Right renal cortex interstitium (tissue), 3 donors: Measurements from ENCODE around the gene NIPAL4. TPM values are rescaled to one million over a fixed set of nuclear protein-coding genes. Genes with fewer than 3 reads are reported as not detected.
"Not testable (repeated sequence)": the region's sequence is repeated elsewhere in the genome, so short reads cannot be mapped to it uniquely, and the experiment has no call there.

ENCODE experiments used
- DNase-seq, 3 donors: peaks; one replicate each; pipeline ENCODE4 v3.0.0-alpha.2; 2013; ENCODE audit warnings: low read depth in 3 of 3, low spot score in 2 of 3
- polyA plus RNA-seq, 3 donors: library from polyadenylated mRNA; unstranded; fragments of 120-200 nt; gene quantifications; one replicate each; pipeline ENCODE4 v1.2.1, GENCODE V29; 2013; ENCODE audit not compliant: insufficient read length in 3 of 3

Gene NIPAL4
- under 1 TPM; 0.17 to 0.69 (median 0.32) TPM for polyA plus RNA-seq

DNA sequence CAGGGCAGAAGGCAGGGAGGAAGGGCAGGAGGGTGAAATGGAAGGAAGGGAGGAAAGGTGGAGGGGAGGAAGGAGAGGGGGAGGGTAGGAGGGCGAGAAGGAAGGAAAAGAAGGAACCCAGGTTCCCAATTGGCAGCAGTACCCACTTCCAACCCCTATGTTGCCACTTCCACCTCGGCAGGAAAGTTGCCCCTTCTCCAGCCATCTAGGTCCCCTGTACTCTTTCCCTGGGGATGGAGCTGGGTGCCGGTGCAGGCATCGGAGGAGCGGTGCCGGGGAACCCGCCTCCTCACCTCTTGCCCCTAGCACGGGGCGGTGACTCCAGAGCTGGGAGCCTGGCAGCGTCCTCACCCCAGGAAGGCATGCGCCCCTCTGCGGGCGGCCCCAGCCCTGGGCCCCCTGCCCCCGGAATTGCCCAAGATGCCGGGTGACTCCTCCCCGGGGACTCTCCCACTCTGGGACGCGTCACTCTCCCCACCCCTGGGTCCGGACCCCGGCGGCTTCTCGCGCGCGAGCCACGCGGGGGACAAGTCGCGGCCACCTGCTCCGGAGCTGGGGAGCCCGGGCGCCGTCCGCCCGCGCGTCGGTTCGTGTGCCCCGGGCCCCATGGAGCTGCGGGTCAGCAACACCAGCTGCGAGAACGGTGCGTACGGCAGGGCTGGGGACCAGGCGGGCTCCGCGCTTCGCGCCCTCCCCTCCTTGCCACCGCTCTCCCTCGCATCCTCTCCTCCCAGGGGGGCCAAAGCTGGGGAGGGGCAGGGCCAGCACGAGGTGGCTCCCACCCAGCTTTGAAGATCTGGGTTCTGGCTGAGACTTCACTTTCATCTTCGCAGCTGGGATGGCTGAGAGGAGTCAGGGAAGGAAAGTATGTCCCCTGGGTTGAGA lies at the start of gene NIPAL4:
Gene NIPAL4 (plus strand): TSS at position 499 of the 885 bp plus-strand sequence. CDS start 108 bp downstream, at position 607.
- DNase-seq, result no peak

DNA sequence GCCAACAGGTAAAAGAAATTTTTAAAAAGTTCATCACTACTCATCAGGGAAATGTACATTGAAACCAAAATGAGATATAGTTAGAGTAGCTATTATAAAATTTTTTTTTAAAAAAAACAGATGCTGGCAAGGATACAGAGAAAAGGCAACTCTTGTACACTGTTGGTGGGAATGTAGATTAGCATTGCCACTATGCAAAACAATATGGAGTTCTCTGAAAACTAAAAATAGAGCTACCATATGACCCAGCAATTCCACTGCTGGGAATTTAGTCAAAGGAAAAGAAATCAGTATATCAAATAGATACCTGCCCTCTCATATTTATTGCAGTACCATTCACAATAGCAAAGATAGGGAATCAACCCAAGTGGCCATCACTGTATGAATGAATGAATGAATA lies 44.2 kb upstream of the NIPAL4 start:
- DNase-seq, result no peak

DNA sequence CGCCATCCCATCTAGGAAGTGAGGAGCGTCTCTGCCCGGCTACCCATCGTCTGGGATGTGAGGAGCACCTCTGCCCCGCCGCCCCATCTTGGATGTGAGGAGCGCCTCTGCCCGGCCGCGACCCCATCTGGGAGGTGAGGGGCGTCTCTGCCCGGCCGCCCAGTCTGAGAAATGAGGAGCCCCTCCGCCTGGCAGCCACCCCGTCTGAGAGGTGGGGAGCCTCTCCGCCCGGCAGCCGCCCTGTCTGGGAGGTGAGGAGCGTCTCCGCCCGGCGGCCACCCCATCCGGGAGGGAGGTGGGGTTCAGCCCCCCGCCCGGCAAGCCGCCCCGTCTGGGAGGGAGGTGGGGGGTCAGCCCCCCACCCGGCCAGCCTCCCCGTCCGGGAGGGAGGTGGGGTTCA lies 40.5 kb upstream of the NIPAL4 start:
- not testable (repeated sequence) for DNase-seq

DNA sequence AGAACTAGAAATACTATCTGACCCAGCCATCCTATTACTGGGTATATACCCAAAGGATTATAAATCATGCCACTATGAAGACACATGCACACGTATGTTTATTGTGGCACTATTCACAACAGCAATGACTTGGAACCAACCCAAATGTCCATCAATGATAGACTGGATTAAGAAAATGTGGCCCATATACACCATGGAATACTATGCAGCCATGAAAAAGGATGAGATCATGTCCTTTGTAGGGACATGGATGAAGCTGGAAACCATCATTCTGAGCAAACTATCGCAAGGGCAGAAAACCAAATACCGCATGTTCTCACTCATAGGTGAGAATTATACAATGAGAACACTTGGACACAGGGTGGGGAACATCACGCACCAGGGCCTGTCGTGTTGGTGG lies 30.1 kb upstream of the NIPAL4 start:
- DNase-seq, result not testable (repeated sequence)

DNA sequence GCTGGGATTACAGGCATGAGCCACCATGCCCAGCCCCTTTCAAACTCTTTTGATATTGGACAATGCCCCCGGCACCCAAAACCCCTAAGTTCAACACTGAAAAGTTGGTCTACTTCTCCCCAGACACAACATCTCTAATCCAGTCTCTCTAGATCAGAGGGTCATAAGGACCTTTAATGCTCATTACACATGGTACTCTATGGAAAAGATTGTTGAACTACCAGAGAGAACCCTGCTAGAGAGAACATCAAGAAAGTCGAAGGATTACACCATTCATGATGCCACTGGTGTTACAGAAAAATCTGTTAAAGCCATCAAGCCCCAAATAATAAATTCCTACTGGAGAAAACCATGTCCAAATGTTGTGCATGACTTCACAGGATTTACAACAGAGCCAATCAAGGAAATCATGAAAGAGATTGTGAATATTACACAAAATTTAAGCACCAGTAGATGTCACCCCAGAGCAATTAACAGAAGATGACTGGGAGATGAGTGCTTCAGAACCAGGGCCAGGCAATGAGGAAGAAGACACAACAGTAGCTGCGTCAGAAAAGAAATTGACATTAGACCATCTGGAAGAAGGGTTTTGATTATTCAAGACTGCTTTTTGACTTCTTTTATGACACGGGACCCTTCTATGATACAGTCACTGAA lies 28.3 kb upstream of the NIPAL4 start:
- DNase-seq, result peak in 2 of 3 donors; percentile 17 to 35

DNA sequence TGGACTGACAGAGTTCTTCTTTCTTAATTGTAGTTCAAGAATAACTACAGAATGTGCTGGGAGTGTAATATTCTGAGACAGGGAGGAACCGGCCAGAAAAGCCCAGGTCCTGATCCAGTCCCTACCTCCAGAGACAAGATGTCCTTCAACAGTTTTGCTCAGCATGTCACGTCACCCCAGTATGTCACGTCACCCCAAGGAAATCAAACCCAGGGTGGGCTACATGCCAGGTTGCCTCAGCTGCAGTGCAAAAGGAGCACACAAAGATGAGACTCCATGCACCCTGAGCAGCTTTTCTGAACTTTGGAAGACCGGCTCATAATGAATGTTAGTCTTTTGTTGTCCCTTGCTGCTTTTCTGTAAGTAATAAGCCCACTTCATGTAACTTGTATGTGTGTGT lies 25.9 kb upstream of the NIPAL4 start:
- DNase-seq, result no peak

DNA sequence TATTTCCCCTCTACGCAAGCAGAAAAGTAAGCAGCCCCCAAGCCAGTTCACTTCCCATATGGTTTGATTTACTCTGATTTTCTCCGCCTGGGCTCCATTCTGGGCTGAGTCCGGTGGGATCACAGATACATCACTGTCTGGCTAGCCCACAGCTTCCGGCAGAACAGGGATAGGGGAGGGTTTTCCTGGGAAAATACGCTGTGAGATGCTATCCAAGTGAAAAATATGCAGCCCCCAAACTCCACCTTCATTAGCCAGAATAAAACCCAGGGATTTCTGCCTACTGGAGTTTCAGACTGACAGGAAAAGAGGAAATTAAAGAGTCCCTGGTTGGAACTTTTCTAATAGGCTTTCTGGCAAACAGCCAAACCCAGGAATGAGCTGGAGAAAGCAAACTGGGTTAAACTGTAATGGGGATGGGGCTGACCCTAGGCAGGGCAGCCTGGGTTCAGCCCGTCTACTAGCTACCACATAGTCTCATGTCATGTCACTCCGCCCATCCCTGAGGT lies 16.9 kb upstream of the NIPAL4 start:
- no peak for DNase-seq

DNA sequence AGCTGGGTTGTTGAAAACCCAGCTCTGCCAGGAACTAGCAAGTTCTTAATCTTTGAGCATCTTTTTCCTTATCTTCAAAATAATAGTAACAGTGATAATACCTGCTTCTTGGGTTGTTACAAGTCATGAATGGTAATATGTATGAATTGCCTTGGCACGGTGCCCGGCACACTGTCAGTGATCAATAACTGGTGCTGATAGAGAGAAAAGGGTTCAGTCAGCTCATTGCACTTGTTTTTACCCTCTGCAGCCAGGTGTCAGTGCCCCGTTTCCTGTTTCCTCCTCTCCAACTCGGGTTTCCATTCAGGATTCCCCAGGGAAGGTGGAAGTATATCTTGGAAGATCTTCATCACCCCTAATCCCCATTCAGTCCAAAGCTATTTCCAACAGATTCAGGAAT lies 15.8 kb upstream of the NIPAL4 start:
- DNase-seq, result no peak

DNA sequence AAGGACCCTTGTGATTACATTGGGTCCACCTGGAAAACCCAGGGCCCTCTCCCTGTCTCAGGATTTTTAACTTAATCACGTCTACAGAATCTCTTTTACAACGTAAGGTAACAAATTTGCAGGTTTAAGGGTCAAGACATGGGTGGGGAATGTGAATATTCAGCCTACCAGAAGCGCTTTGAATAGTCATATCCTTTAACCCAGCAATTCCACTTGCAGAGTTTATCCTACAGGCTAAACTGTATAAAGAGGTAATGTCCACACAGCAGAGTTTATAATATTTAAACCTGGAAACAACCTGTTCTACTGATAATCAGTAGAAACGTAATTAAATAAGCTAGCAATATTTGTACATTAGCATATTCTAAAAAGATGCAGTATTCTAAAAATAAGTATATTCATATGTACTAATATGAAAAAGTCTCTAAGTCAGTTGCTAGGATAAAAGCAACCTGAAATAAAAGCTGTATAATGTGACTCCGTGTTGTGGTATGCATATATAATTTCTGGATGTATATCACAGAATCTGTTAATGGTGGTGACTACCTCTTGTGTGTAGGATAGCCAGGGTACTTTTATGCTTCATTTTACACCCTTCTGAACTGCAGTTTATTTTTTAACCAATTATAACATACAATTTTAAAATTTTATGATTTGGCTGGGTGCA lies 14.1 kb upstream of the NIPAL4 start:
- DNase-seq, result no peak

DNA sequence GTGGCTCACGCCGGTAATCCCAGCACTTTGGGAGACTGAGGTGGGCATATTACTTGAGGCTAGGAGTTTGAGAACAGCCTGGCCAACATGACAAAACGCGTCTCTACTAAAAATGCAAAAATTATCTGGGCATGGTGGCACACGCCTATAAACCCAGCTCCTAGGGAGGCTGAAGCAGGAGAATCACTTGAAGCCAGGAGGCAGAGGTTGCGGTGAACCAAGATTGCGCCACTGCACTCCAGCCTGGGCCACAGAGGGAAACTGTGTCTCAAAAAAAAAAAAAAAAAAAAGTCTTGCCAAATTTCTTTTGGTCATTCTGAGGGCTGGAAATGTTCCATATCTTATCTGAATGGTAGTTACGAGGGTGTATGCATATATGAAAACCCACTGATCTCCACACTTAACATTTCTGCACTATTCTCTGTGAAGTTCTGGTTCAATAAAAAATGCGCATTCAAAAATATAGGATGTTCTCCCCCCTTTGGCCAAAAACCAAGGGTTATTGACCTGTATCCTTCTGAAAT lies 13.5 kb upstream of the NIPAL4 start:
- DNase-seq, result no peak

DNA sequence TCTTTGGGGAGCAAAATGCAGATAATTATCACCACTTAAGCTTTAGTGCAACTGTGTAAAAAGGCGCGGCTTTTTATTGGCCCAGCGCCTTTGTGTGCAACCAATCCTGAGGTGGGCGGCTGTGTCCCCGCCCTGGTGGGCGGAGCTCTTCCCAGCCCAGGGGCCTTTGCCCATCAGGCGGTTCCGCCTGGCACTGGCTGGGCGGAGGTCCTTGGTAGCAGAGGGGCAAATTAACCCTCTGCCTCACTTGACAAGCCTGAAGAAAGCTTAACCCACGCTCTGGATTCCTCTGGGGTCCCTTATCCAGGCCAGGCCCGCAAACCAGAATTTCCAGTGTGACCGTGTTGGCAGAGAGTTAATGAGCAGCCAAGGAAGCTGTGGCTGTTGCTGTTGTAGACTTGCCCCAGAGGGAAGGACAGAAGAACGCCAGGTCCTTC lies 12.8 kb upstream of the NIPAL4 start:
- DNase-seq, result peak in 1 of 3 donors; percentile 38

DNA sequence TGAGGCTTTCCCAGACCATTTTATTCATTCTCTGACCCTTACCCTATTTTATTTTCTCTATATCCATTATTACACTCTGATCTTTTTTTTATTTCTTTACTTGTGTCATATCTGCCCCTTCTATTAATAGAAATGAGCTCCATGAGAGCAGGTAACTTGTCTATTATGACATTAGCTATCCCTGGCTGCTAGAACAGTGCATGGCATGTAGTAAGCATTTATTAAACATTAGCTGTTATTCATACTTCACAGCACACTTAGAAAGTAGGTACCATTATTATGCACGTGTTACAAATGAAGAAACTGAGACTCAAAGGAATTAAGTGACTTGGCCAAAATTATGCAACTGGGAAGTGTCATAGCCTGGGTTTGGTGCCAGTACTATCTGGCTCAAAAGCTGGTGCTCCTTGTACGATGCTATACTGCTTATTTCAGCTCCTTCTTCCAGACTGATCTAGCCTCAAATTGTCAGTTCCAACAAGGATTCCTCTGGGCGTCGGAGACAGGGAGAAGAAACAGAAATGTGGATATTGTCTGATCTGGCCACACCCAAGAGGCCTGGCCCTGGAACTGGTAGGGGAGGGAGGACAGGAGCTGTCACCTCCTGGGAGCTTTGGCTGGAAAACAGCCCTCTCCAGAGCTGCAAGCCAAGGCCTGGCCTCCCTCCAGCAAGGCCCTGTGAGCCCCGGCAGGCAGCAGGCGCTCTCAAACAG lies 10.8 kb upstream of the NIPAL4 start:
- no peak for DNase-seq

DNA sequence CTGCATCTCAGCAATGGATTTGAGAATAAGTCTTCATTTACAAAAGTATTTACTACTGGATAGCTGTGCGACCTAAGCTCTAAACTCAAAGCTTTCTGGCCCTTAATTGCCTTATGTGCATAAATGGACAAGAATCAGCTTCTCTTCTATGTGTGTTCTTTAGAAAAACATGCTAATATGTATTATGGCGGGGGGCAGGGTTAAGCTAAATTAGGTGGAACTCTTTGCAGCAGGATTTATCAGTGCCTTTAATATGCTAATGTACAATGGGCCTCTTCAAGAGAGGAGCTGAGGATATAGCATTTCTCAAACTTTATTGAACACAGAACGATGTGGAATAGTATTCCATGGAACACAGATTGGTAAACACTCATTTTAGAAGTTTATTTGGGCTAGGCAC lies 10.0 kb upstream of the NIPAL4 start:
- DNase-seq, result no peak

DNA sequence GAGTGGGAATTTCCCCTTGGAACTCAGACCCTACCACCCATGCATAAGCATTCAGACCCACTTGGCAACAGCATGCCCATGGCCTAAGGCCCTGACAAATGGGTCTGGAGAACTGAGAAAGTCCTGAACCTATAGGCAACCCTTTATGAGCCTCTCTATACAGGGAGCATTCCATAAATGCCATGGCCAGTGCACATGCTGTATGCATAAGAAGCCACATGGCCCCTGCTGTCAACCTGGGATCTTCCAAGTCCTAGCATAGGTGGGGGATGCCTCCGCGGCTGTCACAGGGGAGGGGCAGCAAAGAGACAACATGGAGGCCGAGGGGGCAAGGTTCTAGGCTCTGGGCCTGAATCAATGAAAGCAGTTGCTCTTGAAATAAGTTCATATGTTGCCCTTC lies 8.2 kb upstream of the NIPAL4 start:
- DNase-seq, result no peak

DNA sequence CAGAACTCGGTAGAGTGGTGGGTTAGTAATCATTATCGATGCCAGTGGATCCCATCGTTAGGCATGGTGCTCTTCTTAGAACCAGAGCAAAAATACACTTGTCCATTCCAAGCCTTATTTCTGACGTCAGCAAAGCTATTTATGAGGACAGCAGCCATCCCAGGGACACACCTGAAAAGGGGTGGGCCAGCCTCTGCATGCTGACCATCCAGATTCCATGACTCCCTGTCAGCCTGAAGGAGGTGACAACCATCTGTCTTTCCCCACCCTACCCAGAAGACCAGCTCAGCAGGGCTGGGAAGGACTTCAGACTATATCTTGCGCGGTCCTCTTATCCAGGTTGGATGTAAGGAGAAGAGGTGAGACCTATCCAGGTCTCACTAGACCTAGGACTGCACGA lies 5.7 kb upstream of the NIPAL4 start:
- no peak for DNase-seq

DNA sequence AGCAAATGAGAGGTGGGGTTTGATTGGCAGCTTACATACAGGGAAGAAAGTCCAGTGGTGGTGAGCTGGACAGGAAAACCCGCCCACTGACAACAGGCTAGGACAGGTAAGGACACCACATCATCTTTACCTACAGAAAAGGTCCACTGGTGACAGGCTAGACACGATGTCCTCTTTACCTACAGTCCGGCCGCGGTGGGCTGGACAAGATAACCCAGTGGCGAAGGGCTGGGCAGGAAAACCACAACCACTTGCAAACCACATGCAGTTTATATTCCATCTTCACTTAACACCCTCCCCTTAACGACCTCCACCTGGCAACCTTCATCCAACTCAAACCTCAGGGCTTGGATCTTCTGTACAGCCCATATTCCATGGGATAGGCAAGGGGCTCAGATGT lies 5.0 kb upstream of the NIPAL4 start:
- DNase-seq, result no peak

DNA sequence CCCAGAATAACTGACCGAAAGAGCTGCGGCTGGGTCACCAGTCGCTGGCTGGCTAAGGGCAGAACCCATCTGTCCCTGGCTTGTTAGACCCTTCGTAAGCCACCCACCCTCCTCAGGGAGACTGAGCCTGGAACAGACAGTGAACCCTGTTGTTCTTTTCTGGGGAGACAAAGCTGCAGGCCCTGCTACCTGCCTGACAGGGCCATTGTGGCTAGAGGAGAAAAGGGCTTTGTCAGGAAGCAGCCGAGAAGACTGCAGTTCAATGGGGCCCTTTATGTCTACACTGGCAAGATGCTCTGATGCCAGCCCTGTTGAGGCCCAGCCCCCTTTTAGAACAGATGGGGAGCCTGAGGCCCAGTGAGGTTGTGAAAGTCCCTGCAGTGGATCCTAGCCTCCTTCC lies 3.7 kb upstream of the NIPAL4 start:
- DNase-seq, result no peak

DNA sequence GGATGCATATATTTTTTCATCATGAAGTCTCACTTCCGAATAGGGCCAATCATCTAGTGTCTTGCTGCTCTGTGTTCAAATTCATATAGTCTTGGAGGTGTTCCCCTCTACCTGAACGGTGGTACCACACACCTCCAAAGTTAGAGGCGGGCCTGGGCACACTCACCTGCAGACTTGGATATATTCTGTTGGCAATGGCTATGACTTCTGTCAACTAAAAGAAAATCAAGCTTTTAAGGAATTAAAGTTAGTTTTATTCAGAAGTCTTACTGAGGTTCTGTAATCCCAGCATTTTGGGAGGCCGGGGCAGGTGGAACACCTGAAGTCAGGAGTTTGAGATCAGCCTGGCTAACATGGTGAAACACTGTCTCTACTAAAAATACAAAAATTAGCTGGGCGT lies 2.6 kb upstream of the NIPAL4 start:
- DNase-seq, result no peak

DNA sequence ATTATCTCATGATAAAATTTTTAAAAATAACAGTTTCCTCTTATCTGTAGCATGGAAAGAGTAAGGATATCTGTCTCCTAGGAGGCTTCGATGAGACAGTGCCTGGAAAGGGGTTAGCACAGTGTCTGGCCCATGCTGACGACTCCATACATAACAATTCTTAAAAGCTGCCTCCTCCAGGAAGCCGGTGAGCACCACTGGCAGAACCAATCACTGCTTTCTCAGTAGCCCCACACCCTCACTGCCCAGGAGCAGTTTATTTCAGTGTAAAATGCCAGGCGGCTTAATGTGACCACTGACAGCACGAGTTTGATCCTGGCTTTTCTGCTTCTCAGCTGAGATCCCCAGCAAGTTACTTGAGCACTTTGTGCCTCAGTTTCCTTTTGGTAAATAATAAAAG lies 1.2 kb upstream of the NIPAL4 start:
- no peak for DNase-seq
